ENCODE results near the gene MBLAC1.

- TF ChIP-seq CTCF (IDR thresholded peaks at IDR 0.05; ENCODE audit: low read depth, low read length) (no peak), EZH2phosphoT487 (IDR thresholded peaks at IDR 0.05; ENCODE audit: low read depth) (no peak)
Observed at GRCh38 chr7:100154651-100155491, 28.1 kb downstream of the MBLAC1 start.
